A549 (cell line): ENCODE data around the gene SGTA.

Experiments
- CHD2 ChIP-seq: fragments of 150-350 bp; IDR thresholded peaks from 2 replicates; pipeline ENCODE4 v1.6.1; 2014; ENCODE audit warnings: low read length; ENCODE audit not compliant: partially characterized antibody
- EHMT2 ChIP-seq: fragments of 200-600 bp; sonication (generic); IDR thresholded peaks from 2 replicates; pipeline ENCODE4 v1.6.1; 2016; ENCODE audit warnings: antibody characterized with exemption, low read depth, mild to moderate bottlenecking, moderate library complexity
- EP300 ChIP-seq, 2 experiments: fragments of >200 bp; sonication (Bioruptor Twin); formaldehyde crosslinking; IDR thresholded peaks; 2 replicates in 1 of 2; 3 replicates in 1 of 2; pipeline ENCODE4 v1.6.1; 2016 to 2017
- HES2 ChIP-seq: fragments of >200 bp; sonication (Bioruptor Twin); formaldehyde crosslinking; IDR thresholded peaks from 2 replicates; pipeline ENCODE4 v1.6.1; 2016
- POLR2A ChIP-seq: IDR thresholded peaks from 2 replicates; pipeline ENCODE4 v1.6.1; 2012; ENCODE audit warnings: mild to moderate bottlenecking, low read length
- RFX5 ChIP-seq: fragments of 450-650 bp; IDR thresholded peaks from 2 replicates; pipeline ENCODE4 v1.7.1; 2014; ENCODE audit warnings: antibody characterized with exemption, mild to moderate bottlenecking, moderate library complexity
- ZC3H11A ChIP-seq: fragments of 450-650 bp; IDR thresholded peaks from 2 replicates; pipeline ENCODE4 v1.6.1; 2014; ENCODE audit warnings: antibody characterized with exemption, mild to moderate bottlenecking
- ZFP36 ChIP-seq: fragments of 450-650 bp; IDR thresholded peaks from 2 replicates; pipeline ENCODE4 v1.6.1; 2014; ENCODE audit warnings: borderline replicate concordance; ENCODE audit not compliant: partially characterized antibody
- TF ChIP-seq, protein P1 (sequence below): fragments of >200 bp; sonication (Bioruptor Twin); formaldehyde crosslinking; IDR thresholded peaks from 3 replicates; pipeline ENCODE4 v1.5.1; 2016
- TF ChIP-seq, protein P2 (sequence below): fragments of >200 bp; sonication (Bioruptor Twin); formaldehyde crosslinking; IDR thresholded peaks from 3 replicates; pipeline ENCODE4 v1.6.1; 2016

DNA sequence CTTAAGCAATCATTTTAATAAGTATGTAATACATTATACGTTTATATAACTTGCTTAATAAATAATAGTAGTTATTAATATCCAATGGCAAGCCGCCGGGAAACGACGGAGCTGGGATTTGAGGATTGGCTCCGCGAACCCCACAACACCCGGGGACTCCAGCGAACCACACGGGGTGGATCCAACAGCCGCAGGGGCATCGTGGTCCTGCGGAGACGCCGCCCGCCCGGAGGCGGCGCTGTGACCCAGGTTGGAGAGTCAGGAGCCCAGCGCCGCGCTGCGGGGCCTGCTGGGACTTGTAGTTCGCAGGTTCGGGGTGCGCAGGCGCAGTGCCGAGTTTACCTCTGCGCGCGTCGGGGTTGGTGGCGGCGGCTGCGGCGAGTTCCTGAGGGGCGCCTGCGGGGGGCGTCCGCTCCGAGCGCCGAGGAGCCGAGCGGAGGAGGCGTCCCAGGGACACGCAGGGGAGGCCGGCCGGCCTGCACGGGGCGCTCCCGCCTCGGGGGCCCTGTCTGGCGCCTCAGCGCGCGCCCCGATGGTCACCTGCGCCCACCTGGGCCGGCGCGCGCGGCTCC lies 36.6 kb upstream of the SGTA start, which contains the start of gene ZNF554:
- TF ChIP-seq POLR2A (peak; percentile 43), EP300 (IDR thresholded peaks at IDR 0.05) (no peak), ZFP36 (no peak), HES2 (no peak), CHD2 (no peak), EHMT2 (no peak), RFX5 (peak; percentile 47; the same call in 1 of the 2 replicates), ZC3H11A (no peak)
- TF ChIP-seq, protein P1, sequence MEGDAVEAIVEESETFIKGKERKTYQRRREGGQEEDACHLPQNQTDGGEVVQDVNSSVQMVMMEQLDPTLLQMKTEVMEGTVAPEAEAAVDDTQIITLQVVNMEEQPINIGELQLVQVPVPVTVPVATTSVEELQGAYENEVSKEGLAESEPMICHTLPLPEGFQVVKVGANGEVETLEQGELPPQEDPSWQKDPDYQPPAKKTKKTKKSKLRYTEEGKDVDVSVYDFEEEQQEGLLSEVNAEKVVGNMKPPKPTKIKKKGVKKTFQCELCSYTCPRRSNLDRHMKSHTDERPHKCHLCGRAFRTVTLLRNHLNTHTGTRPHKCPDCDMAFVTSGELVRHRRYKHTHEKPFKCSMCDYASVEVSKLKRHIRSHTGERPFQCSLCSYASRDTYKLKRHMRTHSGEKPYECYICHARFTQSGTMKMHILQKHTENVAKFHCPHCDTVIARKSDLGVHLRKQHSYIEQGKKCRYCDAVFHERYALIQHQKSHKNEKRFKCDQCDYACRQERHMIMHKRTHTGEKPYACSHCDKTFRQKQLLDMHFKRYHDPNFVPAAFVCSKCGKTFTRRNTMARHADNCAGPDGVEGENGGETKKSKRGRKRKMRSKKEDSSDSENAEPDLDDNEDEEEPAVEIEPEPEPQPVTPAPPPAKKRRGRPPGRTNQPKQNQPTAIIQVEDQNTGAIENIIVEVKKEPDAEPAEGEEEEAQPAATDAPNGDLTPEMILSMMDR = peak; percentile 65
- TF ChIP-seq, protein P2, sequence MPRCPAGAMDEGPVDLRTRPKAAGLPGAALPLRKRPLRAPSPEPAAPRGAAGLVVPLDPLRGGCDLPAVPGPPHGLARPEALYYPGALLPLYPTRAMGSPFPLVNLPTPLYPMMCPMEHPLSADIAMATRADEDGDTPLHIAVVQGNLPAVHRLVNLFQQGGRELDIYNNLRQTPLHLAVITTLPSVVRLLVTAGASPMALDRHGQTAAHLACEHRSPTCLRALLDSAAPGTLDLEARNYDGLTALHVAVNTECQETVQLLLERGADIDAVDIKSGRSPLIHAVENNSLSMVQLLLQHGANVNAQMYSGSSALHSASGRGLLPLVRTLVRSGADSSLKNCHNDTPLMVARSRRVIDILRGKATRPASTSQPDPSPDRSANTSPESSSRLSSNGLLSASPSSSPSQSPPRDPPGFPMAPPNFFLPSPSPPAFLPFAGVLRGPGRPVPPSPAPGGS = 0 out of 3 replicates have a peak, but pooled peaks have one; percentile 45
